DND-41 (cell line): Measurements from ENCODE around the gene STT3A.

Experiments
- ATAC-seq: fragments of 200-7000 bp; cut with Tn5 transposase; 3 replicates; pipeline ENCODE4 v1.9.1; 2021; ENCODE audit warnings: low read depth; ENCODE audit not compliant: insufficient read depth
- DNase-seq: peaks from one replicate; pipeline ENCODE4 v3.0.0-alpha.2; 2020
- H2AFZ ChIP-seq: 2 replicates; pipeline ENCODE4 v1.6.0; 2012; ENCODE audit warnings: low read depth, low read length
- H3K27ac ChIP-seq: 2 replicates; pipeline ENCODE4 v1.5.1; 2012; ENCODE audit warnings: low read length, inconsistent platforms
- H3K27me3 ChIP-seq: fragments of 200-600 bp; sonication (generic); 2 replicates; pipeline ENCODE4 v1.6.0; 2012; ENCODE audit warnings: low read length, mild to moderate bottlenecking, inconsistent platforms; ENCODE audit not compliant: insufficient read depth, poor library complexity
- H3K36me3 ChIP-seq: 2 replicates; pipeline ENCODE4 v1.5.1; 2012; ENCODE audit warnings: low read length, inconsistent platforms; ENCODE audit not compliant: insufficient read depth
- H3K4me1 ChIP-seq: 2 replicates; pipeline ENCODE4 v1.5.1; 2012; ENCODE audit warnings: mild to moderate bottlenecking, low read length; ENCODE audit not compliant: insufficient read depth
- H3K4me2 ChIP-seq: 2 replicates; pipeline ENCODE4 v1.6.0; 2012; ENCODE audit warnings: mild to moderate bottlenecking, moderate library complexity, low read length, inconsistent platforms; ENCODE audit not compliant: insufficient read depth
- H3K4me3 ChIP-seq, 2 experiments: fragments of 200-600 bp in 1 of 2; shearing (Covaris generic) in 1 of 2; 2 replicates each; pipeline ENCODE4 v1.5.1; 2012 to 2016; ENCODE audit warnings: inconsistent platforms in 2 of 2, low read length in 2 of 2, mild to moderate bottlenecking in 2 of 2, low read depth in 1 of 2, moderate library complexity in 1 of 2
- H3K79me2 ChIP-seq: 2 replicates; pipeline ENCODE4 v1.6.0; 2012; ENCODE audit warnings: low read length, inconsistent platforms; ENCODE audit not compliant: insufficient read depth
- H3K9ac ChIP-seq: 2 replicates; pipeline ENCODE4 v1.6.0; 2012; ENCODE audit warnings: low read depth, mild to moderate bottlenecking, inconsistent platforms, low read length, moderate library complexity
- H3K9me3 ChIP-seq: 2 replicates; pipeline ENCODE4 v1.5.1; 2012; ENCODE audit warnings: low read length, moderate library complexity, mild to moderate bottlenecking, inconsistent platforms; ENCODE audit not compliant: insufficient read depth, severe bottlenecking
- H4K20me1 ChIP-seq: 2 replicates; pipeline ENCODE4 v1.6.0; 2012; ENCODE audit warnings: low read length; ENCODE audit not compliant: insufficient read depth
- EZH2 ChIP-seq: IDR thresholded peaks from 3 replicates; pipeline ENCODE4 v1.6.1; 2012; ENCODE audit warnings: borderline replicate concordance, low read depth, mild to moderate bottlenecking, moderate library complexity, low read length, inconsistent platforms; ENCODE audit not compliant: severe bottlenecking
- TF ChIP-seq, protein P1 (sequence below): IDR thresholded peaks from 2 replicates; pipeline ENCODE4 v1.5.1; 2012; ENCODE audit warnings: borderline replicate concordance, low read length, moderate library complexity, mild to moderate bottlenecking; ENCODE audit not compliant: poor library complexity, severe bottlenecking; ENCODE audit errors: extremely low read depth

Gene STT3A

DNA sequence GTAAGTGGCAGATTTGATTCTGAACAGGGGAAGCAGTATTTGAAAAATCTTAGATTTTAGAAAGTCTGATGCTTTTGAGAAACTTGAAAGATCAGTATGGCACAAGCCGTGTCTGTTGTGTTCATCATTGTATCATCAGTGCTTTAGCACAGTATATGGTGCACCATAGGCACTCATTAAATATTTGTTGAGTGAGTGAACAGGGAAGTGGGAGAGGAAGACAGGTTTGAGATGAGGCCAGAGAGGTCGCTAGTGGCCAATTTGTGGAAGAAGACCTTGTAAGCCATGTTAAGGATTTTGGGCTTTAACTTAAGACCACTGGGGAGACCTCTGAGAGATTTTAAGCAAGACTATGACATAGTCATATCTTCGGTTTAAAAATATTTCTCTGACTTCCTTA lies 45.2 kb downstream of the STT3A start:
- H3K4me1 ChIP-seq: peaks cover 10% of the 10 kb centered on the region
- H3K9me3 ChIP-seq: no peaks in the 10 kb centered on the region
- no peak for ATAC-seq
- peaks cover 22% of the 10 kb centered on the region; the same call in 1 of the 2 replicates for H4K20me1 ChIP-seq
- TF ChIP-seq, protein P1, sequence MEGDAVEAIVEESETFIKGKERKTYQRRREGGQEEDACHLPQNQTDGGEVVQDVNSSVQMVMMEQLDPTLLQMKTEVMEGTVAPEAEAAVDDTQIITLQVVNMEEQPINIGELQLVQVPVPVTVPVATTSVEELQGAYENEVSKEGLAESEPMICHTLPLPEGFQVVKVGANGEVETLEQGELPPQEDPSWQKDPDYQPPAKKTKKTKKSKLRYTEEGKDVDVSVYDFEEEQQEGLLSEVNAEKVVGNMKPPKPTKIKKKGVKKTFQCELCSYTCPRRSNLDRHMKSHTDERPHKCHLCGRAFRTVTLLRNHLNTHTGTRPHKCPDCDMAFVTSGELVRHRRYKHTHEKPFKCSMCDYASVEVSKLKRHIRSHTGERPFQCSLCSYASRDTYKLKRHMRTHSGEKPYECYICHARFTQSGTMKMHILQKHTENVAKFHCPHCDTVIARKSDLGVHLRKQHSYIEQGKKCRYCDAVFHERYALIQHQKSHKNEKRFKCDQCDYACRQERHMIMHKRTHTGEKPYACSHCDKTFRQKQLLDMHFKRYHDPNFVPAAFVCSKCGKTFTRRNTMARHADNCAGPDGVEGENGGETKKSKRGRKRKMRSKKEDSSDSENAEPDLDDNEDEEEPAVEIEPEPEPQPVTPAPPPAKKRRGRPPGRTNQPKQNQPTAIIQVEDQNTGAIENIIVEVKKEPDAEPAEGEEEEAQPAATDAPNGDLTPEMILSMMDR: no peak
- no peak for TF ChIP-seq EZH2
- peaks cover 97% of the 10 kb centered on the region for H3K36me3 ChIP-seq
- H3K79me2 ChIP-seq: peaks cover 76% of the 10 kb centered on the region
- no peak overlapping the region for H3K9ac ChIP-seq
- no peak overlapping the region for H3K27ac ChIP-seq
- H2AFZ ChIP-seq: no peak overlapping the region
- no peak overlapping the region for H3K4me2 ChIP-seq
- DNase-seq: no peak
- H3K27me3 ChIP-seq: no peaks in the 10 kb centered on the region
- H3K4me3 ChIP-seq: no peak overlapping the region

DNA sequence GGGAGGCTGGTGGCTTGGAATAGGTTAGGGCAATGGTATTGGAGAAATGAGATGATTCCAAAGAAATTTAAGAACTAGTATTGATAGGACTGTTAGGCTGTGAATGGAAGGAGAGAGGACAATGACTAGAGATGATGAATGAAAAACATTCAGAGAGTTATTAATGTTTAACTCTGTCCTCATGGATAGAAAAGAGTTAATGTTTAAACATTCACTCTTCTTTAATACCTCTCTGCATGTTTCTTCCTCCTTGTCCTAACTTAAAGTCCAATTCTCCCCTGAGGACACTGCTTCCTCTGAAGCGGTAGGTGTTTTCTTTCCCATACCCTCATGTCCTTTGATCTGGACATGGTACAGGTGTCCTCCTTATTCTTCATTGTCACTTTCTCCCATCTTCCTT lies 45.7 kb downstream of the STT3A start:
- no peaks in the 10 kb centered on the region for H3K9me3 ChIP-seq
- no peak overlapping the region for H3K27ac ChIP-seq
- no peak overlapping the region for H3K4me3 ChIP-seq
- H3K79me2 ChIP-seq: peaks cover 72% of the 10 kb centered on the region
- H2AFZ ChIP-seq: no peak overlapping the region
- no peaks in the 10 kb centered on the region for H3K27me3 ChIP-seq
- no peak for ATAC-seq
- no peak for DNase-seq
- peaks cover 22% of the 10 kb centered on the region; the same call in 1 of the 2 replicates for H4K20me1 ChIP-seq
- H3K4me2 ChIP-seq: no peak overlapping the region
- no peak overlapping the region for H3K9ac ChIP-seq
- TF ChIP-seq EZH2: no peak
- TF ChIP-seq, protein P1: no peak
- peaks cover 7% of the 10 kb centered on the region for H3K4me1 ChIP-seq
- H3K36me3 ChIP-seq: peaks cover 92% of the 10 kb centered on the region

DNA sequence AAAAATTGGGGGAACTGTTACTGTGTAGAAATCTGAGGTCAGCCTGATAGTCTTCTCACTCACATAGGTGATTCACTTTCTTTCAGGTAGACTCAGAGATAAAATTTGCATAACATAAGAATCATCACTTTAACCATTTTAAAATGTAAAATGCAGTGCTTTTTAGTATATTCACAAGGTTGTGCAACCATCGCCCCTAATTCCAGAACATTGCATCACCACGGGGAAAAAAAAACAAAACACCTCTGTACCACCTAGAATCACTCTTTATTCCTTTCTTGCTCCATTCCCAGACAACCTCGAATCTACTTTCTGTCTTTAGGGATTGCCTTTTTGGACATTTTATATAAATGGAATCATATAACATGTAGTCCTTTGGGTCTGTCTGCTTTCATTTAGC lies 53.2 kb downstream of the STT3A start:
- no peak overlapping the region for H3K4me2 ChIP-seq
- H3K9me3 ChIP-seq: no peaks in the 10 kb centered on the region
- TF ChIP-seq, protein P1: no peak
- no peak for TF ChIP-seq EZH2
- peaks cover 92% of the 10 kb centered on the region for H3K36me3 ChIP-seq
- 0 out of 2 replicates have a peak, but pooled peaks cover 3% of the 10 kb centered on the region for H3K4me1 ChIP-seq
- H3K79me2 ChIP-seq: peaks cover 79% of the 10 kb centered on the region
- H2AFZ ChIP-seq: no peak overlapping the region
- no peaks in the 10 kb centered on the region for H3K27me3 ChIP-seq
- ATAC-seq (no peak), DNase-seq (no peak)
- no peak overlapping the region for H3K9ac ChIP-seq
- H3K4me3 ChIP-seq: no peak overlapping the region
- peaks cover 18% of the 10 kb centered on the region; the same call in 1 of the 2 replicates for H4K20me1 ChIP-seq
- no peak overlapping the region for H3K27ac ChIP-seq
